Right lobe of liver (tissue), 6 donors: ENCODE measurements around the gene FKBP8. TPM values are rescaled to one million over a fixed set of nuclear protein-coding genes. Genes with fewer than 3 reads are reported as not detected.

Source experiments
- ATAC-seq, 4 donors: fragments of 200-7000 bp; cut with Tn5 transposase; one replicate each; pipeline ENCODE4 v1.9.1; 2020; ENCODE audit warnings: mild to moderate bottlenecking in 4 of 4, moderate library complexity in 4 of 4
- DNase-seq, 3 donors: peaks; one replicate each; pipeline ENCODE4 v3.0.0-alpha.2; 2020
- H3K27ac ChIP-seq, 3 donors: fragments of 200-600 bp; one replicate each; pipeline ENCODE4 v1.8.0; 2022
- H3K27me3 ChIP-seq, 2 donors: fragments of 200-600 bp; one replicate each; pipeline ENCODE4 v1.8.0; 2022
- H3K36me3 ChIP-seq, 4 donors: fragments of 200-600 bp; sonication (generic) in 1 of 4; one replicate each; pipeline versions ENCODE4 v1.5.1 to v1.8.0; 2017 to 2022; ENCODE audit warnings: control low read depth in 1 of 4
- H3K4me1 ChIP-seq, 4 donors: fragments of 200-600 bp; sonication (generic) in 1 of 4; one replicate each; pipeline versions ENCODE4 v1.5.1 to v1.8.0; 2017 to 2022; ENCODE audit warnings: control low read depth in 1 of 4
- H3K4me3 ChIP-seq, 3 donors: fragments of 200-600 bp; one replicate each; pipeline ENCODE4 v1.8.0; 2022
- H3K9me3 ChIP-seq, 4 donors: fragments of 200-600 bp; sonication (generic) in 1 of 4; one replicate each; pipeline versions ENCODE4 v1.5.1 to v1.8.0; 2017 to 2022; ENCODE audit warnings: control low read depth in 1 of 4
- POLR2A ChIP-seq: fragments of 450-650 bp; IDR thresholded peaks from one replicate; pipeline ENCODE4 v1.6.1; 2017; ENCODE audit warnings: antibody characterized with exemption, mild to moderate bottlenecking
- WGBS: methylation state at CpG from one replicate; pipeline ENCODE4 v1.1.6; 2018; ENCODE audit warnings: low coverage, low lambda C conversion rate; ENCODE audit not compliant: insufficient coverage; ENCODE audit errors: missing lambda C conversion rate; 5-methylcytosine and 5-hydroxymethylcytosine counted together
- intact Hi-C, 2 donors: fragments of 100-400 bp; cut with DNase I; formaldehyde crosslinking; loops; one replicate each; pipeline versions ENCODE4 v1.11.2 to v1.14.1; 2022
- total RNA-seq, 6 experiments: library from RNA; depleted of rRNA in 2 of 6; stranded (reverse); fragments of >200 nt in 2 of 6; fragmentation: NEBNext Ultra II Directional in 3 of 6; extraction: Animal tissue kit (Norgen Biotek cat#: 25700) in 3 of 6; gene quantifications; one replicate each; pipeline versions ENCODE4 v1.1.0 to v1.2.4, GENCODE V29; 2016 to 2023
- TF ChIP-seq, protein P1 (sequence below), 4 donors: fragments of 200-600 bp in 3 of 4; fragments of 450-650 bp in 1 of 4; IDR thresholded peaks; one replicate each; pipeline versions ENCODE4 v1.5.1 to v1.8.0; 2016 to 2022; ENCODE audit warnings: antibody characterized with exemption in 4 of 4, mild to moderate bottlenecking in 2 of 4
- donor health status: DM: no; HTN: yes; CAD: no.
- donor health status: DM: no; HTN: no; CAD: no.
- donor health status: DM: no; HTN: no; CAD: no.
- donor health status: DM: no; HTN: yes; CAD: no.
- donor health status: DM: no; HTN: yes; CAD: no.

FKBP8 gene
- total RNA-seq, 6 experiments from 2014 or later: 92.7 to 179 (median 118) TPM

GRCh38 chr19:18586306-18586705 lies 42.9 kb upstream of the FKBP8 start:
- DNase-seq (no peak), ATAC-seq (no peak)
- no peak overlapping the region for H3K27ac ChIP-seq
- 0% methylated on average over 1 of the region's 2 CpGs for WGBS
- H3K4me1 ChIP-seq: peaks cover 0 to 8% (median 4%) of the 10 kb centered on the region in 4 donors
- H3K4me3 ChIP-seq: no peak overlapping the region
- intact Hi-C loops: no loop called here
- H3K9me3 ChIP-seq: no peaks in the 10 kb centered on the region
- H3K36me3 ChIP-seq: peaks cover 0 to 9% (median 2%) of the 10 kb centered on the region in 4 donors
- no peaks in the 10 kb centered on the region for H3K27me3 ChIP-seq
- TF ChIP-seq, protein P1, sequence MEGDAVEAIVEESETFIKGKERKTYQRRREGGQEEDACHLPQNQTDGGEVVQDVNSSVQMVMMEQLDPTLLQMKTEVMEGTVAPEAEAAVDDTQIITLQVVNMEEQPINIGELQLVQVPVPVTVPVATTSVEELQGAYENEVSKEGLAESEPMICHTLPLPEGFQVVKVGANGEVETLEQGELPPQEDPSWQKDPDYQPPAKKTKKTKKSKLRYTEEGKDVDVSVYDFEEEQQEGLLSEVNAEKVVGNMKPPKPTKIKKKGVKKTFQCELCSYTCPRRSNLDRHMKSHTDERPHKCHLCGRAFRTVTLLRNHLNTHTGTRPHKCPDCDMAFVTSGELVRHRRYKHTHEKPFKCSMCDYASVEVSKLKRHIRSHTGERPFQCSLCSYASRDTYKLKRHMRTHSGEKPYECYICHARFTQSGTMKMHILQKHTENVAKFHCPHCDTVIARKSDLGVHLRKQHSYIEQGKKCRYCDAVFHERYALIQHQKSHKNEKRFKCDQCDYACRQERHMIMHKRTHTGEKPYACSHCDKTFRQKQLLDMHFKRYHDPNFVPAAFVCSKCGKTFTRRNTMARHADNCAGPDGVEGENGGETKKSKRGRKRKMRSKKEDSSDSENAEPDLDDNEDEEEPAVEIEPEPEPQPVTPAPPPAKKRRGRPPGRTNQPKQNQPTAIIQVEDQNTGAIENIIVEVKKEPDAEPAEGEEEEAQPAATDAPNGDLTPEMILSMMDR (IDR thresholded peaks at IDR 0.05): no peak
- no peak for TF ChIP-seq POLR2A

DNA sequence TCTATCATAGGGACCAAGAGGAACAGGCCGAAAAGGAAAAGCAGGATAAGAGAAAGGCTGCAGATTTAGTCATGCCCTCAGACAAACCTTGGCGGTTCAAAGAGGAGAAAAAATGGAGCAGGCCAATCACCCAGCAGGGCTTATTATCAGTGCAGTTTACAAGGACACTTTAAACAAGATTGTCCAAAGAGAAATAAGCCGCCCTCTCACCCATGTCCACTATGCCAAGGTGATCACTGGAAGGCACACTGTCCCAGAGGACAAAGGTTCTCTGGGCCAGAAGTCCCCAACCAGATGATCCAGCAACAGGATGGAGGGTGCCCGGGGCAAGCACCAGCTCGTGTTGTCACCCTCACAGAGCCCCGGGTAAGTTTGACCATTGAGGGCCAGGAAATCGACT lies 36.9 kb upstream of the FKBP8 start:
- intact Hi-C loops: no loop called here
- Histone ChIP-seq H3K4me3 (no peak overlapping the region), H3K27me3 (no peaks in the 10 kb centered on the region), H3K36me3 (peaks cover 0 to 17% (median 8%) of the 10 kb centered on the region in 4 donors), H3K4me1 (peaks cover 0 to 10% (median 0%) of the 10 kb centered on the region in 4 donors), H3K9me3 (no peaks in the 10 kb centered on the region), H3K27ac (no peak overlapping the region)
- TF ChIP-seq, protein P1 (IDR thresholded peaks at IDR 0.05): no peak
- TF ChIP-seq POLR2A: no peak
- WGBS: 38% methylated on average over 3 of the region's 7 CpGs
- ATAC-seq (peak in 3 of 4 donors; percentile 32 to 77 (median 63)), DNase-seq (peak in 1 of 3 donors; percentile 72)

GRCh38 chr19:18577365-18577914 lies 34.1 kb upstream of the FKBP8 start:
- TF ChIP-seq, protein P1 (IDR thresholded peaks at IDR 0.05): no peak
- TF ChIP-seq POLR2A: no peak
- intact Hi-C loops: loop anchor here in 1 of 2 donors (10.0 kb wide), 1 partner anchor 123 kb away; no protein-coding TSS in a partner anchor
- WGBS: 95% methylated on average over 13 of the region's 21 CpGs
- peaks cover 5 to 39% (median 22%) of the 10 kb centered on the region in 4 donors for H3K36me3 ChIP-seq
- ATAC-seq: no peak
- no peak overlapping the region for H3K4me3 ChIP-seq
- H3K4me1 ChIP-seq: peaks cover 0 to 18% (median 6%) of the 10 kb centered on the region in 4 donors
- H3K27me3 ChIP-seq: no peaks in the 10 kb centered on the region
- DNase-seq: no peak
- H3K9me3 ChIP-seq: no peaks in the 10 kb centered on the region
- no peak overlapping the region for H3K27ac ChIP-seq

GRCh38 chr19:18576383-18576782 lies 33.0 kb upstream of the FKBP8 start:
- Histone ChIP-seq H3K4me3 (no peak overlapping the region), H3K27ac (no peak overlapping the region), H3K9me3 (no peaks in the 10 kb centered on the region), H3K36me3 (peaks cover 5 to 39% (median 22%) of the 10 kb centered on the region in 4 donors), H3K4me1 (peaks cover 0 to 21% (median 8%) of the 10 kb centered on the region in 4 donors), H3K27me3 (no peaks in the 10 kb centered on the region)
- DNase-seq (no peak), ATAC-seq (no peak)
- intact Hi-C loops: loop anchor here in 1 of 2 donors (10.0 kb wide), 1 partner anchor 122 kb away; no protein-coding TSS in a partner anchor
- TF ChIP-seq, protein P1 (IDR thresholded peaks at IDR 0.05): no peak
- TF ChIP-seq POLR2A: no peak
- 95% methylated on average over 6 of the region's 8 CpGs for WGBS
